Stimulated activated CD4-positive, alpha-beta T cell treated with anti-CD3 and anti-CD28 coated beads, Interleukin-4, amount 100 ng/mL, for 1 hour (primary cell): ENCODE data around the gene PATJ.
"Not testable (repeated sequence)": the region's sequence is repeated elsewhere in the genome, so short reads cannot be mapped to it uniquely, and the experiment has no call there.

Experiments
- DNase-seq: peaks from one replicate; pipeline ENCODE4 v3.0.0-alpha.2; 2020

Gene PATJ

GRCh38 chr1:61743716-61744580, 1.7 kb downstream of the PATJ start:
- DNase-seq = no peak

- DNase-seq = no peak
Observed at GRCh38 chr1:61746813-61747212, 4.5 kb downstream of the PATJ start.

GRCh38 chr1:61748566-61748965, 6.3 kb downstream of the PATJ start:
- no peak for DNase-seq

- DNase-seq = no peak
Observed at GRCh38 chr1:61749574-61749973, 7.3 kb downstream of the PATJ start.

- DNase-seq = no peak
Observed at GRCh38 chr1:61752921-61753389, 10.7 kb downstream of the PATJ start.

GRCh38 chr1:61753998-61754508, 11.8 kb downstream of the PATJ start:
- no peak for DNase-seq

- DNase-seq = no peak
Observed at GRCh38 chr1:61754545-61754944, 12.3 kb downstream of the PATJ start.

GRCh38 chr1:61756773-61757172, 14.5 kb downstream of the PATJ start:
- no peak for DNase-seq

GRCh38 chr1:61757950-61758349, 15.7 kb downstream of the PATJ start:
- no peak for DNase-seq

GRCh38 chr1:61770131-61770530, 27.9 kb downstream of the PATJ start:
- no peak for DNase-seq

GRCh38 chr1:61776091-61776490, 33.8 kb downstream of the PATJ start:
- no peak for DNase-seq

GRCh38 chr1:61779231-61779630, 37.0 kb downstream of the PATJ start:
- DNase-seq = no peak

- no peak for DNase-seq
Observed at GRCh38 chr1:61781151-61781550, 38.9 kb downstream of the PATJ start.

- peak; percentile 13 for DNase-seq
Observed at GRCh38 chr1:61782771-61783170, 40.5 kb downstream of the PATJ start.

- DNase-seq = no peak
Observed at GRCh38 chr1:61784726-61785125, 42.4 kb downstream of the PATJ start.

- DNase-seq = no peak
Observed at GRCh38 chr1:61790837-61791236, 48.6 kb downstream of the PATJ start.

GRCh38 chr1:61797045-61797755, 54.9 kb downstream of the PATJ start:
- DNase-seq = no peak

GRCh38 chr1:61801047-61801446, 58.8 kb downstream of the PATJ start:
- not testable (repeated sequence) for DNase-seq

- no peak for DNase-seq
Observed at GRCh38 chr1:61807606-61808140, 65.4 kb downstream of the PATJ start.

GRCh38 chr1:61808321-61808720, 66.0 kb downstream of the PATJ start:
- no peak for DNase-seq

GRCh38 chr1:61808968-61809367, 66.7 kb downstream of the PATJ start:
- no peak for DNase-seq

GRCh38 chr1:61812916-61813315, 70.6 kb downstream of the PATJ start:
- no peak for DNase-seq

GRCh38 chr1:61816191-61816590, 73.9 kb downstream of the PATJ start:
- DNase-seq = no peak

- DNase-seq = no peak
Observed at GRCh38 chr1:61818992-61819391, 76.7 kb downstream of the PATJ start.
